GM12878 (cell line): Measurements from ENCODE around the gene AURKAIP1. TPM values are rescaled to one million over a fixed set of nuclear protein-coding genes. Genes with fewer than 3 reads are reported as not detected.
A peak's percentile ranks its signal among the peaks of the same experiment; 100 is the strongest.

Source experiments
- ATAC-seq: fragments of 200-7000 bp; cut with Tn5 transposase; 3 replicates; pipeline ENCODE4 v1.9.1; 2020; ENCODE audit warnings: mild to moderate bottlenecking, moderate library complexity
- Bru-seq: library from RNA; stranded (reverse); fragments of 400-500 nt; gene quantifications from one replicate; lab custom pipeline; 2021; lab: Mats Ljungman, UMichigan
- BruChase-seq, 2 experiments: library from RNA; stranded (reverse); fragments of 400-500 nt; gene quantifications; one replicate each; lab custom pipeline; 2021; lab: Mats Ljungman, UMichigan
- BruUV-seq: library from RNA; stranded (reverse); fragments of 400-500 nt; replicated peaks from 2 replicates; lab custom pipeline; 2021; lab: Mats Ljungman, UMichigan
- CTCF ChIA-PET: fragments of 300-600 bp; sonication (Branson Sonifier 250); formaldehyde crosslinking; extraction: SDS; loops from one replicate; lab custom pipeline; 2021; ENCODE audit warnings: inconsistent platforms; lab: Yijun Ruan, JAX
- POLR2A ChIA-PET: fragments of 350-600 bp; formaldehyde crosslinking; extraction: SDS; loops from one replicate; lab custom pipeline; 2021; ENCODE audit warnings: inconsistent platforms; lab: Charles Lee
- RAD21 ChIA-PET: fragments of 300-600 bp; sonication (Branson Sonifier 250); formaldehyde crosslinking; loops from one replicate; lab custom pipeline; 2023; ENCODE audit warnings: antibody characterized with exemption; ENCODE audit not compliant: unreplicated experiment; lab: Charles Lee
- SMC1A ChIA-PET: fragments of 300-600 bp; sonication (Branson Sonifier 250); formaldehyde crosslinking; loops from one replicate; lab custom pipeline; 2023; ENCODE audit not compliant: unreplicated experiment, uncharacterized antibody; lab: Charles Lee
- DNase-seq: peaks from one replicate; pipeline ENCODE4 v3.0.0-alpha.2; 2011; ENCODE audit warnings: low read depth, low spot score
- FAIRE-seq: peaks from 3 replicates; lab custom pipeline; 2011; peaks lifted over from hg19 to GRCh38; lab: Jason Lieb, UNC
- H2AFZ ChIP-seq: 2 replicates; pipeline ENCODE4 v1.6.0; 2011; ENCODE audit warnings: low read depth, low read length, control low read depth; ENCODE audit not compliant: control insufficient read depth
- H3K27ac ChIP-seq: 2 replicates; pipeline ENCODE4 v1.5.1; 2011; ENCODE audit warnings: control low read depth; ENCODE audit not compliant: control insufficient read depth, insufficient read depth
- H3K27me3 ChIP-seq, 2 experiments: replicated peaks in 1 of 2; 2 replicates each; pipeline versions ENCODE4 v1.6.0 to v1.6.1; 2011; ENCODE audit warnings: low read length in 1 of 2; ENCODE audit not compliant: control insufficient read depth in 2 of 2, insufficient read depth in 2 of 2
- H3K36me3 ChIP-seq, 2 experiments: 2 replicates each; pipeline ENCODE4 v1.5.1; 2011; ENCODE audit warnings: low read length in 1 of 2; ENCODE audit not compliant: control insufficient read depth in 2 of 2, insufficient read depth in 2 of 2
- H3K4me1 ChIP-seq: 2 replicates; pipeline ENCODE4 v1.6.1; 2011; ENCODE audit warnings: mild to moderate bottlenecking, low read length, moderate library complexity, mixed read lengths; ENCODE audit not compliant: control insufficient read depth, insufficient read depth
- H3K4me2 ChIP-seq: 2 replicates; pipeline ENCODE4 v1.6.0; 2011; ENCODE audit warnings: control low read depth; ENCODE audit not compliant: control insufficient read depth, insufficient read depth
- H3K4me3 ChIP-seq: fragments of 200-600 bp; sonication (generic); 2 replicates; pipeline ENCODE4 v1.5.1; 2016
- H3K79me2 ChIP-seq: 2 replicates; pipeline ENCODE4 v1.6.0; 2011; ENCODE audit warnings: low read length; ENCODE audit not compliant: control insufficient read depth, insufficient read depth
- H3K9ac ChIP-seq: 2 replicates; pipeline ENCODE4 v1.8.0; 2011; ENCODE audit warnings: low read length, control low read depth, mixed read lengths; ENCODE audit not compliant: control insufficient read depth, insufficient read depth
- H3K9me3 ChIP-seq: replicated peaks from 3 replicates; pipeline ENCODE4 v1.5.1; 2011; ENCODE audit warnings: mild to moderate bottlenecking, low read length; ENCODE audit not compliant: control insufficient read depth, insufficient read depth
- H4K20me1 ChIP-seq: 2 replicates; pipeline ENCODE4 v1.6.0; 2011; ENCODE audit not compliant: control insufficient read depth, insufficient read depth
- ATF2 ChIP-seq: IDR thresholded peaks from 2 replicates; pipeline ENCODE4 v1.6.1; 2012; ENCODE audit warnings: low read length, inconsistent platforms
- BHLHE40 ChIP-seq, 2 experiments: fragments of 450-650 bp in 1 of 2; IDR thresholded peaks; 2 replicates each; pipeline ENCODE4 v1.6.1; 2011 to 2017; ENCODE audit warnings: low read depth in 2 of 2, borderline replicate concordance in 1 of 2, improper control_type of control experiment in 1 of 2, low read length in 1 of 2, mild to moderate bottlenecking in 1 of 2
- CHD1 ChIP-seq: IDR thresholded peaks from 2 replicates; pipeline ENCODE4 v1.6.1; 2012; ENCODE audit warnings: low read depth, low read length, improper control_type of control experiment
- FOXK2 ChIP-seq: fragments of 450-650 bp; IDR thresholded peaks from 2 replicates; pipeline ENCODE4 v1.6.1; 2017; ENCODE audit warnings: mild to moderate bottlenecking, moderate library complexity
- HDAC2 ChIP-seq: fragments of 200-600 bp; sonication (generic); IDR thresholded peaks from 2 replicates; pipeline ENCODE4 v1.6.1; 2017
- MTA3 ChIP-seq: IDR thresholded peaks from 2 replicates; pipeline ENCODE4 v1.6.1; 2012; ENCODE audit warnings: low read length, inconsistent platforms, borderline replicate concordance
- NFIC ChIP-seq: IDR thresholded peaks from 2 replicates; pipeline ENCODE4 v1.6.1; 2012; ENCODE audit warnings: low read depth, mild to moderate bottlenecking, inconsistent platforms, low read length, moderate library complexity
- NFYA ChIP-seq: IDR thresholded peaks from 2 replicates; pipeline ENCODE4 v1.6.1; 2011; ENCODE audit warnings: low read depth, mild to moderate bottlenecking, low read length, improper control_type of control experiment, borderline replicate concordance
- PAX8 ChIP-seq: fragments of 450-650 bp; IDR thresholded peaks from 2 replicates; pipeline ENCODE4 v1.6.1; 2017; ENCODE audit warnings: mild to moderate bottlenecking, moderate library complexity
- PBX3 ChIP-seq: IDR thresholded peaks from 2 replicates; pipeline ENCODE4 v1.6.1; 2011; ENCODE audit warnings: mild to moderate bottlenecking, low read depth, low read length, moderate library complexity; ENCODE audit not compliant: insufficient replicate concordance
- POU2F2 ChIP-seq: IDR thresholded peaks from 3 replicates; pipeline ENCODE4 v1.6.1; 2011; ENCODE audit warnings: low read depth, mild to moderate bottlenecking, low read length, borderline replicate concordance
- SP1 ChIP-seq: IDR thresholded peaks from one replicate; pipeline ENCODE4 v1.6.1; 2011; ENCODE audit warnings: low read depth, low read length
- ZZZ3 ChIP-seq: IDR thresholded peaks from 2 replicates; pipeline ENCODE4 v1.6.1; 2011; ENCODE audit warnings: low read depth; ENCODE audit not compliant: control insufficient read depth, insufficient read length
- WGBS: methylation state at CpG from one replicate; pipeline ENCODE4 v1.1.6; 2016; ENCODE audit warnings: low lambda C conversion rate; ENCODE audit not compliant: insufficient replicate concordance, insufficient coverage; ENCODE audit errors: missing lambda C conversion rate; 5-methylcytosine and 5-hydroxymethylcytosine counted together
- in situ Hi-C: fragments of 300-500 bp; cut with MboI; formaldehyde crosslinking; loops from 9 replicates; pipeline ENCODE4 v1.14.3; 2018; ENCODE audit warnings: mixed read lengths
- intact Hi-C: fragments of 100-400 bp; cut with micrococcal nuclease; formaldehyde crosslinking; loops from one replicate; pipeline ENCODE4 v1.14.2; 2022; ENCODE audit not compliant: unreplicated experiment
- long read RNA-seq, 2 experiments: library from polyadenylated mRNA; unstranded; transcript quantifications; one replicate each; pipeline ENCODE4 v2.0.0, GENCODE V29; 2019 to 2020
- polyA minus RNA-seq, 3 experiments: library from RNA; depleted of rRNA, polyadenylated mRNA; stranded (reverse); fragments of >200 nt; gene quantifications; 2 replicates each; pipeline ENCODE4 v1.2.3, GENCODE V29; 2011
- polyA plus RNA-seq, 11 experiments: library from polyadenylated mRNA; depleted of rRNA in 4 of 11; unstranded in 6 of 11; stranded (reverse) in 5 of 11; fragments of >200 nt; fragmentation: Nextera tagmentation in 4 of 11; fragmentation: Illumina TruSeq in 1 of 11; extraction: Ambion mirVana in 4 of 11; extraction: Trizol in 1 of 11; gene quantifications; 1 replicate in 1 of 11; 2 replicates in 10 of 11; pipeline versions ENCODE4 v1.2.1 to v1.2.3, GENCODE V29; 2011 to 2016; ENCODE audit warnings: inconsistent platforms in 2 of 11, missing spikeins in 2 of 11, low read depth in 1 of 11
- total RNA-seq, 4 experiments: library from RNA; depleted of rRNA in 3 of 4; stranded (reverse); fragments of >200 nt in 3 of 4; fragmentation: Illumina TruSeq in 1 of 4; extraction: Trizol in 1 of 4; gene quantifications; 2 replicates each; pipeline versions ENCODE4 v1.2.1 to v1.2.3, GENCODE V29; 2013 to 2021

AURKAIP1 gene
- 22.6 and 24.0 TPM in 2 replicates for total RNA-seq (2013; cell fraction: nucleolus; rRNA removed)
- total RNA-seq (2014; rRNA removed) (146 and 177 TPM in 2 replicates), total RNA-seq (2014; rRNA removed; fragmentation: Illumina TruSeq; extraction: Trizol) (30.2 and 37.4 TPM in 2 replicates), total RNA-seq (2021) (198 and 210 TPM in 2 replicates), polyA plus RNA-seq (2011; rRNA removed) (38.3 and 66.8 TPM in 2 replicates), polyA plus RNA-seq (2014; fragmentation: Illumina TruSeq; extraction: Trizol) (3.9 and 26.5 TPM in 2 replicates), polyA plus RNA-seq (2014; fragmentation: Nextera tagmentation; extraction: Ambion mirVana) (10 to 100 TPM in 1 of 2 experiments, 1 to 10 TPM in 1; 6.5 to 26.6 TPM), polyA plus RNA-seq (2014; rRNA removed) (173 and 210 TPM in 2 replicates), polyA plus RNA-seq (2016; fragmentation: Nextera tagmentation; extraction: Ambion mirVana) (100 to 1,000 TPM; 341 to 366 TPM), polyA minus RNA-seq (2011; rRNA and poly(A)+ RNA removed) (8.2 and 28.6 TPM in 2 replicates), Bru-seq, nascent RNA (percentile 81 among the genes with signal in this experiment), BruChase-seq, experiment 1, labeled RNA remaining after a 6-hour chase (percentile 94 among the genes with signal in this experiment), BruChase-seq, experiment 2, labeled RNA remaining after a 2-hour chase (percentile 88 among the genes with signal in this experiment)
- polyA plus RNA-seq (2011; ENCODE audit: low read depth): 20.8 TPM
- 70.8 and 124 TPM in 2 replicates for polyA plus RNA-seq (2011; cell fraction: cytosol; rRNA removed)
- polyA plus RNA-seq (2011; cell fraction: nucleus; rRNA removed): 62.5 and 90.9 TPM in 2 replicates
- 75.5 and 78.2 TPM in 2 replicates for polyA plus RNA-seq (2012)
- polyA minus RNA-seq (2011; cell fraction: cytosol; rRNA and poly(A)+ RNA removed): 20.0 and 26.7 TPM in 2 replicates
- polyA minus RNA-seq (2011; cell fraction: nucleus; rRNA and poly(A)+ RNA removed): 17.2 and 20.6 TPM in 2 replicates
- long read RNA-seq, experiment 1, transcript AURKAIP1-203 (3 exons, 1,072 nt): minor isoform, 7 of 152 reads
- long read RNA-seq, experiment 1, transcript AURKAIP1-202 (4 exons, 1,047 nt): major isoform, 133 of 152 reads
- long read RNA-seq, experiment 1, partial matches to known transcripts: 5 of 152 reads
- long read RNA-seq, experiment 1, other reads (novel, unspliced or antisense): 2 of 152 reads
- long read RNA-seq, experiment 2, transcript AURKAIP1-202 (4 exons, 1,047 nt): major isoform, 43 of 48 reads
- long read RNA-seq, experiment 2, partial matches to known transcripts: 2 of 48 reads
- long read RNA-seq, experiment 2, other reads (novel, unspliced or antisense): 2 of 48 reads

GRCh38 chr1:1374929-1375662 is at the start of gene AURKAIP1:
Gene AURKAIP1, minus strand, starts transcription at chr1:1375207. Its CDS starts 451 bp downstream, at chr1:1374756.
- SMC1A ChIA-PET: interaction anchor here (0.6 to 1.5 kb wide), 6 partner anchors 31 to 131 kb away, joined by 3 to 5 read pairs (median 3); no protein-coding TSS in a partner anchor
- H3K4me1 ChIP-seq: peaks cover 24% of the 10 kb centered on the region
- no peaks in the 10 kb centered on the region for H3K9me3 ChIP-seq
- no peaks in the 10 kb centered on the region for H4K20me1 ChIP-seq
- DNase-seq: peak; percentile 98
- RAD21 ChIA-PET: interaction anchor here (1.2 to 1.4 kb wide), 5 partner anchors 24 to 131 kb away, joined by 3 to 6 read pairs (median 4); partner anchors contain the start of gene CCNL2
- no peaks in the 10 kb centered on the region for H3K27me3 ChIP-seq
- ATAC-seq: peak; percentile 94
- H3K27ac ChIP-seq: peak within 1 kb of the TSS; percentile 86
- H3K36me3 ChIP-seq: peaks cover 0 to 3% of the 10 kb centered on the region in 2 experiments; a peak in 2 of 4 replicates
- BruUV-seq: no TSS peak
- peak within 1 kb of the TSS; percentile 67 for H2AFZ ChIP-seq
- POLR2A ChIA-PET: interaction anchor here (0.5 to 2.5 kb wide), 9 partner anchors 15 to 130 kb away, joined by 3 to 17 read pairs (median 3); partner anchors contain the start of gene CCNL2
- 1% methylated on average over 85 of the region's 85 CpGs for WGBS
- FAIRE-seq: peak; percentile 100
- H3K79me2 ChIP-seq: peaks cover 30% of the 10 kb centered on the region
- intact Hi-C loops: loop anchor here (2.0 to 10.0 kb wide), 2 partner anchors 66 to 130 kb away; partner anchors contain the start of gene PUSL1
- H3K4me2 ChIP-seq: peak within 1 kb of the TSS; percentile 95
- CTCF ChIA-PET: interaction anchor here (0.8 to 1.8 kb wide), 10 partner anchors 23 to 144 kb away, joined by 3 to 5 read pairs (median 4); partner anchors contain the start of genes CCNL2 and MRPL20
- peak within 1 kb of the TSS; percentile 95 for H3K9ac ChIP-seq
- peak within 1 kb of the TSS; percentile 94 for H3K4me3 ChIP-seq
- in situ Hi-C loops: no loop called here
- TF ChIP-seq SP1: peak; percentile 88
- TF ChIP-seq ATF2: no peak
- no peak for TF ChIP-seq MTA3
- TF ChIP-seq CHD1: 0 out of 2 replicates have a peak, but pooled peaks have one; percentile 80
- TF ChIP-seq FOXK2: peak; percentile 64
- TF ChIP-seq ZZZ3: no peak
- no peak for TF ChIP-seq PAX8
- TF ChIP-seq BHLHE40 (IDR thresholded peaks at IDR 0.05; ENCODE audit: borderline replicate concordance in 1 of 2, low read depth in 2 of 2, low read length in 1 of 2): peak; percentile 67 to 80; a peak in 2 of 4 replicates
- no peak for TF ChIP-seq PBX3
- TF ChIP-seq HDAC2: no peak
- no peak; the same call in 1 of the 2 replicates for TF ChIP-seq NFIC
- peak; percentile 67; the same call in 2 of the 3 replicates for TF ChIP-seq POU2F2
- TF ChIP-seq NFYA: no peak
